ENCODE data around the gene SERINC5.

DNA sequence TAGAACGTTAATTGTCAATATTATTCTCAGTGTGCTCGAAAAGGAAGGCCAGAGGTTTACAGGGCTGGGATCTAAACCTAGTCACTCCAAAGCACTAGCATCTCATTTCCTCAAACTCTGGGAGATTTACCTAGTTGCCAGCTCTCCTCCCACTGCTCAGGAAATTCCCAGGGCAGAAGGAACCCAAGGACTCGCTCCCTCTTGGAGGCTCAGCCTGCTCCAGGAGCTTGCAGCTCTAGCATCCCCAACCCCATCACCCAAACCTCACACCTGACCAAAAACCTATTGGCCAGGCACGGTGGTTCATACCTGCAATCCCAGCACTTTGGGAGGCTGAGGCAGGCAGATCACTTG, 26.0 kb downstream of the SERINC5 start:
- TF ChIP-seq, protein P1, sequence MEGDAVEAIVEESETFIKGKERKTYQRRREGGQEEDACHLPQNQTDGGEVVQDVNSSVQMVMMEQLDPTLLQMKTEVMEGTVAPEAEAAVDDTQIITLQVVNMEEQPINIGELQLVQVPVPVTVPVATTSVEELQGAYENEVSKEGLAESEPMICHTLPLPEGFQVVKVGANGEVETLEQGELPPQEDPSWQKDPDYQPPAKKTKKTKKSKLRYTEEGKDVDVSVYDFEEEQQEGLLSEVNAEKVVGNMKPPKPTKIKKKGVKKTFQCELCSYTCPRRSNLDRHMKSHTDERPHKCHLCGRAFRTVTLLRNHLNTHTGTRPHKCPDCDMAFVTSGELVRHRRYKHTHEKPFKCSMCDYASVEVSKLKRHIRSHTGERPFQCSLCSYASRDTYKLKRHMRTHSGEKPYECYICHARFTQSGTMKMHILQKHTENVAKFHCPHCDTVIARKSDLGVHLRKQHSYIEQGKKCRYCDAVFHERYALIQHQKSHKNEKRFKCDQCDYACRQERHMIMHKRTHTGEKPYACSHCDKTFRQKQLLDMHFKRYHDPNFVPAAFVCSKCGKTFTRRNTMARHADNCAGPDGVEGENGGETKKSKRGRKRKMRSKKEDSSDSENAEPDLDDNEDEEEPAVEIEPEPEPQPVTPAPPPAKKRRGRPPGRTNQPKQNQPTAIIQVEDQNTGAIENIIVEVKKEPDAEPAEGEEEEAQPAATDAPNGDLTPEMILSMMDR (conservative IDR thresholded peaks at IDR 0.05; ENCODE audit: low read depth, low read length), result no peak
- TF ChIP-seq EZH2 (IDR thresholded peaks at IDR 0.05; ENCODE audit: low read length, unreplicated experiment), result no peak
